Skeletal muscle tissue (tissue), 4 donors: ENCODE measurements around the gene ATXN7. TPM values are rescaled to one million over a fixed set of nuclear protein-coding genes. Genes with fewer than 3 reads are reported as not detected.

Experiments used
- H3K27ac ChIP-seq: one replicate; pipeline ENCODE4 v1.7.0; 2013; ENCODE audit warnings: mild to moderate bottlenecking, low read depth, low read length, inconsistent platforms
- H3K27me3 ChIP-seq, 3 donors: one replicate each; pipeline ENCODE4 v1.7.0; 2013; ENCODE audit warnings: low read length in 3 of 3; ENCODE audit not compliant: control insufficient read depth in 3 of 3, insufficient read depth in 3 of 3
- H3K36me3 ChIP-seq, 3 donors: one replicate each; pipeline ENCODE4 v1.7.0; 2013; ENCODE audit warnings: low read length in 3 of 3; ENCODE audit not compliant: control insufficient read depth in 3 of 3, insufficient read depth in 3 of 3
- H3K4me1 ChIP-seq, 3 donors: one replicate each; pipeline ENCODE4 v1.7.0; 2013; ENCODE audit warnings: low read length in 3 of 3, mild to moderate bottlenecking in 3 of 3; ENCODE audit not compliant: control insufficient read depth in 3 of 3, insufficient read depth in 3 of 3
- H3K4me3 ChIP-seq, 3 donors: one replicate each; pipeline ENCODE4 v1.7.0; 2013; ENCODE audit warnings: low read length in 3 of 3
- H3K9ac ChIP-seq, 3 donors: one replicate each; pipeline ENCODE4 v1.7.0; 2013; ENCODE audit warnings: low read length in 3 of 3, mild to moderate bottlenecking in 3 of 3, moderate library complexity in 2 of 3, low read depth in 1 of 3
- H3K9me3 ChIP-seq, 3 donors: one replicate each; pipeline ENCODE4 v1.7.0; 2013; ENCODE audit warnings: low read length in 3 of 3; ENCODE audit not compliant: control insufficient read depth in 3 of 3
- total RNA-seq: library from RNA; depleted of rRNA; stranded (reverse); fragments of >200 nt; gene quantifications from one replicate; pipeline ENCODE4 v1.2.3, GENCODE V29; 2014
- donor health status: Osteomylitis.

The ATXN7 gene
- total RNA-seq, 1 donor from 2014 or later, result 8.4 TPM

GRCh38 chr3:63991666-63992065 is 128.0 kb downstream of the ATXN7 start:
- H3K9me3 ChIP-seq, result no peaks in the 10 kb centered on the region
- no peak overlapping the region for H3K4me3 ChIP-seq
- H3K4me1 ChIP-seq, result peaks cover 0 to 3% (median 0%) of the 10 kb centered on the region in 3 donors
- no peak overlapping the region for H3K9ac ChIP-seq
- no peaks in the 10 kb centered on the region for H3K27me3 ChIP-seq
- peaks cover 39 to 70% (median 62%) of the 10 kb centered on the region in 3 donors for H3K36me3 ChIP-seq
- H3K27ac ChIP-seq, result no peak overlapping the region

- no peak overlapping the region for H3K4me3 ChIP-seq
- H3K36me3 ChIP-seq, result peaks cover 39 to 72% (median 69%) of the 10 kb centered on the region in 3 donors
- H3K4me1 ChIP-seq, result peaks cover 0 to 3% (median 0%) of the 10 kb centered on the region in 3 donors
- no peak overlapping the region for H3K27ac ChIP-seq
- H3K9me3 ChIP-seq, result no peaks in the 10 kb centered on the region
- no peak overlapping the region for H3K9ac ChIP-seq
- no peaks in the 10 kb centered on the region for H3K27me3 ChIP-seq
These were observed 129.0 kb downstream of the ATXN7 start for GRCh38 chr3:63992516-63993209.

- H3K36me3 ChIP-seq, result peaks cover 36 to 65% (median 63%) of the 10 kb centered on the region in 3 donors
- no peaks in the 10 kb centered on the region for H3K9me3 ChIP-seq
- H3K27me3 ChIP-seq, result no peaks in the 10 kb centered on the region
- no peak overlapping the region for H3K27ac ChIP-seq
- no peak overlapping the region for H3K9ac ChIP-seq
- H3K4me1 ChIP-seq, result peaks cover under 1 to 3% (median under 1%) of the 10 kb centered on the region in 3 donors
- no peak overlapping the region for H3K4me3 ChIP-seq
These were observed 130.0 kb downstream of the ATXN7 start for GRCh38 chr3:63993653-63994079.

- H3K9ac ChIP-seq, result no peak overlapping the region
- H3K36me3 ChIP-seq, result peaks cover 29 to 57% (median 57%) of the 10 kb centered on the region in 3 donors
- no peak overlapping the region for H3K27ac ChIP-seq
- no peaks in the 10 kb centered on the region for H3K9me3 ChIP-seq
- H3K4me1 ChIP-seq, result peaks cover 5 to 13% (median 12%) of the 10 kb centered on the region in 3 donors
- H3K27me3 ChIP-seq, result no peaks in the 10 kb centered on the region
- no peak overlapping the region for H3K4me3 ChIP-seq
These were observed 131.4 kb downstream of the ATXN7 start for GRCh38 chr3:63995086-63995485.

GRCh38 chr3:63998852-63999754 is 135.4 kb downstream of the ATXN7 start:
- Histone ChIP-seq H3K27me3 (no peaks in the 10 kb centered on the region), H3K4me1 (peaks cover 5 to 16% (median 12%) of the 10 kb centered on the region in 3 donors), H3K4me3 (no peak overlapping the region), H3K27ac (peak overlapping the region; percentile 32), H3K9ac (peak overlapping the region in 2 of 3 donors; percentile 11 to 16), H3K36me3 (peaks cover 14 to 47% (median 43%) of the 10 kb centered on the region in 3 donors), H3K9me3 (no peaks in the 10 kb centered on the region)

DNA sequence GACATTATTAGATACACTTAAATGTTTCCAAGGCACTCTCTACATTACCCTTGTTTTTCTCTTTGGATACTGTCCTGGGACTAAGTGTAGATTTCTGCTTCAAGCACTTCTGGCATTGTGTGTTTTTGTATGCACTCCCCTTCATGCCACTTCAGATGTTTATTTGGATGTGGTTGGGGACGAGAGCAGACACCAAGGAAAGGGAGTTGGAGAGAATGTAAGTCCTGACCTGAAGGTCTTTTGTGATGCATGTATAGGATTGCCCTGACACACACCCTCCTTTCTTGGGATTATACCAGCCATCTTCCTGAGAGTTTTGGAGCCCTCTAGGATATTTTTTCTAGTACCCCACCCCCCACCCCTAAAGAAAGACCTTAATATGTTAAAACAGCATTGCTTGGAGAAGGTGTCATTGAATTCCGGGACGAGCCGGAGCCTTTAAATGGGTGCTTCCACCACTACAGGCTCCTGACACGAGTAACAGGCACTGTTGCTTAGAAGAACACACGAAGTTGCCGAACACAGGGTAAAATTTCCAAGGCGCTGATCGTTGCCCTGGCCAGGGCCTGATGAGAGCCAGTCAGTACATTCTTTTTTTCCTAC is 136.9 kb downstream of the ATXN7 start:
- Histone ChIP-seq H3K27ac (no peak overlapping the region), H3K9me3 (no peaks in the 10 kb centered on the region), H3K36me3 (peaks cover 10 to 41% (median 38%) of the 10 kb centered on the region in 3 donors), H3K4me1 (peaks cover 5 to 16% (median 12%) of the 10 kb centered on the region in 3 donors), H3K27me3 (no peaks in the 10 kb centered on the region), H3K4me3 (no peak overlapping the region), H3K9ac (no peak overlapping the region)

DNA sequence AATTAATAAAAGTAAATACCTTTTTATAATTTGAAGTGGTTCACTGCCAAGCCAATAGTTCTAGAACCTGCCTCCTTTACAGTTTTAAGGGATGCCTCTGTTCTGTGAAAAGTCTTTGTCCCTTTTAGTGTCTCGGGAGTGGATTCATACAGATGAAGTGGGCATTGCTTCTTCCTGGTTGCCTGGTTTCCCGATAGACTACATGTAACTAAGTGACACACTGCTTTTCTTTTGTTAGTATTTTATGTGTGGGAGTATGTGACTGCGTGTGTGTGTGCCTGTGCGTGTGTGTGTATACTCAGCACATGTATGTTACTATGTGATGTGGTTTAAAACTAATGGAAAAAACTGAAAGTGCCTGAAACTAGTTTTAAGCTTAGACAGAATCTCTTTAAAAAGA is 138.6 kb downstream of the ATXN7 start:
- Histone ChIP-seq H3K36me3 (peaks cover 13 to 43% (median 39%) of the 10 kb centered on the region in 3 donors), H3K4me3 (no peak overlapping the region), H3K4me1 (peaks cover 5 to 16% (median 12%) of the 10 kb centered on the region in 3 donors), H3K9ac (no peak overlapping the region), H3K27me3 (no peaks in the 10 kb centered on the region), H3K27ac (no peak overlapping the region), H3K9me3 (no peaks in the 10 kb centered on the region)

- Histone ChIP-seq H3K27ac (no peak overlapping the region), H3K9me3 (no peaks in the 10 kb centered on the region), H3K27me3 (no peaks in the 10 kb centered on the region), H3K36me3 (peaks cover 13 to 51% (median 46%) of the 10 kb centered on the region in 3 donors), H3K9ac (no peak overlapping the region), H3K4me3 (no peak overlapping the region), H3K4me1 (peaks cover 5 to 16% (median 12%) of the 10 kb centered on the region in 3 donors)
These were observed 139.9 kb downstream of the ATXN7 start for GRCh38 chr3:64003589-64003988.

GRCh38 chr3:64008017-64008416 is 144.3 kb downstream of the ATXN7 start:
- Histone ChIP-seq H3K4me3 (no peak overlapping the region), H3K4me1 (no peaks in the 10 kb centered on the region), H3K27ac (no peak overlapping the region), H3K36me3 (peaks cover 34 to 72% (median 71%) of the 10 kb centered on the region in 3 donors), H3K27me3 (no peaks in the 10 kb centered on the region), H3K9me3 (no peaks in the 10 kb centered on the region), H3K9ac (no peak overlapping the region)
